Spleen (tissue), 7 donors: Measurements from ENCODE around the gene SMIM29.
"Not testable (repeated sequence)": the region's sequence is repeated elsewhere in the genome, so short reads cannot be mapped to it uniquely, and the experiment has no call there.

Source experiments
- POLR2A ChIP-seq, 3 donors: fragments of 450-650 bp; IDR thresholded peaks; one replicate each; pipeline ENCODE4 v1.5.1; 2017; ENCODE audit warnings: antibody characterized with exemption in 3 of 3, mild to moderate bottlenecking in 1 of 3
- TF ChIP-seq, protein P1 (sequence below), 11 experiments: fragments of 200-600 bp in 7 of 11; fragments of 450-650 bp in 4 of 11; sonication (generic) in 4 of 11; IDR thresholded peaks in 8 of 11; conservative IDR thresholded peaks in 3 of 11; 1 replicate in 7 of 11; 2 replicates in 4 of 11; pipeline versions ENCODE4 v1.4.0 to v1.8.0; 2016 to 2021; ENCODE audit warnings: antibody characterized with exemption in 11 of 11, inconsistent platforms in 4 of 11, mild to moderate bottlenecking in 1 of 11
- donor health status: DM: no; HTN: no; CAD: no; lungs with moderate emphysema.
- donor health status: DM: no; HTN: no; CAD: no.
- donor health status: DM: no; HTN: no; CAD: no.

DNA sequence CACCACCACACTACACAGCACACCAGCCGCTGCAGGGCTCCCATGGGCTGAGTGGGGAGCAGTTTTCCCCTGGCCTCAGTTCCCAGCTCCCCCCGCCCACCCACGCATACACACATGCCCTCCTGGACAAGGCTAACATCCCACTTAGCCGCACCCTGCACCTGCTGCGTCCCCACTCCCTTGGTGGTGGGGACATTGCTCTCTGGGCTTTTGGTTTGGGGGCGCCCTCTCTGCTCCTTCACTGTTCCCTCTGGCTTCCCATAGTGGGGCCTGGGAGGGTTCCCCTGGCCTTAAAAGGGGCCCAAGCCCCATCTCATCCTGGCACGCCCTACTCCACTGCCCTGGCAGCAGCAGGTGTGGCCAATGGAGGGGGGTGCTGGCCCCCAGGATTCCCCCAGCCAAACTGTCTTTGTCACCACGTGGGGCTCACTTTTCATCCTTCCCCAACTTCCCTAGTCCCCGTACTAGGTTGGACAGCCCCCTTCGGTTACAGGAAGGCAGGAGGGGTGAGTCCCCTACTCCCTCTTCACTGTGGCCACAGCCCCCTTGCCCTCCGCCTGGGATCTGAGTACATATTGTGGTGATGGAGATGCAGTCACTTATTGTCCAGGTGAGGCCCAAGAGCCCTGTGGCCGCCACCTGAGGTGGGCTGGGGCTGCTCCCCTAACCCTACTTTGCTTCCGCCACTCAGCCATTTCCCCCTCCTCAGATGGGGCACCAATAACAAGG, 3.6 kb downstream of the SMIM29 start:
- TF ChIP-seq, protein P1, sequence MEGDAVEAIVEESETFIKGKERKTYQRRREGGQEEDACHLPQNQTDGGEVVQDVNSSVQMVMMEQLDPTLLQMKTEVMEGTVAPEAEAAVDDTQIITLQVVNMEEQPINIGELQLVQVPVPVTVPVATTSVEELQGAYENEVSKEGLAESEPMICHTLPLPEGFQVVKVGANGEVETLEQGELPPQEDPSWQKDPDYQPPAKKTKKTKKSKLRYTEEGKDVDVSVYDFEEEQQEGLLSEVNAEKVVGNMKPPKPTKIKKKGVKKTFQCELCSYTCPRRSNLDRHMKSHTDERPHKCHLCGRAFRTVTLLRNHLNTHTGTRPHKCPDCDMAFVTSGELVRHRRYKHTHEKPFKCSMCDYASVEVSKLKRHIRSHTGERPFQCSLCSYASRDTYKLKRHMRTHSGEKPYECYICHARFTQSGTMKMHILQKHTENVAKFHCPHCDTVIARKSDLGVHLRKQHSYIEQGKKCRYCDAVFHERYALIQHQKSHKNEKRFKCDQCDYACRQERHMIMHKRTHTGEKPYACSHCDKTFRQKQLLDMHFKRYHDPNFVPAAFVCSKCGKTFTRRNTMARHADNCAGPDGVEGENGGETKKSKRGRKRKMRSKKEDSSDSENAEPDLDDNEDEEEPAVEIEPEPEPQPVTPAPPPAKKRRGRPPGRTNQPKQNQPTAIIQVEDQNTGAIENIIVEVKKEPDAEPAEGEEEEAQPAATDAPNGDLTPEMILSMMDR (IDR thresholded peaks at IDR 0.05 in 8 of 11, conservative IDR thresholded peaks at IDR 0.05 in 3 of 11) = not testable (repeated sequence)
- not testable (repeated sequence) for TF ChIP-seq POLR2A (IDR thresholded peaks at IDR 0.05)
